WERI-Rb-1 (cell line): Measurements from ENCODE around the gene PRKCE.

Experiments used
- DNase-seq: peaks from one replicate; pipeline ENCODE4 v3.0.0-alpha.2; 2020
- H3K27ac ChIP-seq: fragments of 250-450 bp; sonication (Bioruptor Pico); 2 replicates; pipeline ENCODE4 v1.5.1; 2020; ENCODE audit warnings: mild to moderate bottlenecking, moderate library complexity
- H3K27me3 ChIP-seq: fragments of 250-450 bp; sonication (Bioruptor Pico); 2 replicates; pipeline ENCODE4 v1.5.1; 2021; ENCODE audit warnings: mild to moderate bottlenecking, low read depth, moderate library complexity; ENCODE audit not compliant: insufficient read depth, severe bottlenecking
- H3K36me3 ChIP-seq: fragments of 250-450 bp; sonication (Bioruptor Pico); 2 replicates; pipeline ENCODE4 v1.5.1; 2020; ENCODE audit warnings: mild to moderate bottlenecking, moderate library complexity
- H3K4me3 ChIP-seq: 2 replicates; pipeline ENCODE4 v1.5.1; 2011; ENCODE audit warnings: low read depth, mild to moderate bottlenecking, control low read depth, low read length
- H3K9me3 ChIP-seq: fragments of 250-450 bp; sonication (Bioruptor Pico); 2 replicates; pipeline ENCODE4 v1.5.1; 2021; ENCODE audit warnings: mild to moderate bottlenecking, moderate library complexity; ENCODE audit not compliant: severe bottlenecking
- TF ChIP-seq, protein P1 (sequence below): IDR thresholded peaks from 2 replicates; pipeline ENCODE4 v1.5.1; 2011; ENCODE audit warnings: low read depth, mild to moderate bottlenecking, control low read depth, inconsistent platforms, low read length

Gene PRKCE

DNA sequence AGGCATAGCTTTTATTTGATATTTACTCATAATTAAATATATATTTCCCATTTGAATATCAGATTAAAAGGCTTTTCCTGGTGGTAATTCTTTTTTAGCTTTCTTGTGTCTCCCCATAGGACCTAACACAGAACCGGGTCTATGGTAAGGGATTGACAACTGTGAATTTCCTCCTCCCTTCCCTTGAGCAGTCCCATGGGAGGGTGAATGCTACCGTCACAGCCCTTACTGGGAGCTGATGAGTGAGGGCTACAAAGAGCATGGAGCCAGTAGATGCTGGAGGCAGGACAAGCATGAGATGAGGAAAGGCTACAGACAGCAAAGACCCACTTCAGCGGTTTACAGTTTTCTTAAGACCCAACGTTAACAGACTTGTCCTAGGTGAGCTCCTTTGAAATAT lies 475.1 kb downstream of the PRKCE start:
- Histone ChIP-seq H3K4me3 (no peak overlapping the region), H3K27ac (no peak overlapping the region), H3K9me3 (no peaks in the 10 kb centered on the region), H3K36me3 (no peaks in the 10 kb centered on the region), H3K27me3 (no peaks in the 10 kb centered on the region)
- DNase-seq = no peak
- TF ChIP-seq, protein P1, sequence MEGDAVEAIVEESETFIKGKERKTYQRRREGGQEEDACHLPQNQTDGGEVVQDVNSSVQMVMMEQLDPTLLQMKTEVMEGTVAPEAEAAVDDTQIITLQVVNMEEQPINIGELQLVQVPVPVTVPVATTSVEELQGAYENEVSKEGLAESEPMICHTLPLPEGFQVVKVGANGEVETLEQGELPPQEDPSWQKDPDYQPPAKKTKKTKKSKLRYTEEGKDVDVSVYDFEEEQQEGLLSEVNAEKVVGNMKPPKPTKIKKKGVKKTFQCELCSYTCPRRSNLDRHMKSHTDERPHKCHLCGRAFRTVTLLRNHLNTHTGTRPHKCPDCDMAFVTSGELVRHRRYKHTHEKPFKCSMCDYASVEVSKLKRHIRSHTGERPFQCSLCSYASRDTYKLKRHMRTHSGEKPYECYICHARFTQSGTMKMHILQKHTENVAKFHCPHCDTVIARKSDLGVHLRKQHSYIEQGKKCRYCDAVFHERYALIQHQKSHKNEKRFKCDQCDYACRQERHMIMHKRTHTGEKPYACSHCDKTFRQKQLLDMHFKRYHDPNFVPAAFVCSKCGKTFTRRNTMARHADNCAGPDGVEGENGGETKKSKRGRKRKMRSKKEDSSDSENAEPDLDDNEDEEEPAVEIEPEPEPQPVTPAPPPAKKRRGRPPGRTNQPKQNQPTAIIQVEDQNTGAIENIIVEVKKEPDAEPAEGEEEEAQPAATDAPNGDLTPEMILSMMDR = no peak

- TF ChIP-seq, protein P1 = no peak
- no peak for DNase-seq
- H3K27me3 ChIP-seq = no peaks in the 10 kb centered on the region
- no peak overlapping the region for H3K4me3 ChIP-seq
- H3K36me3 ChIP-seq = no peaks in the 10 kb centered on the region
- H3K27ac ChIP-seq = no peak overlapping the region
- H3K9me3 ChIP-seq = no peaks in the 10 kb centered on the region
Measured at GRCh38 chr2:46127176-46127575, 475.7 kb downstream of the PRKCE start.

- Histone ChIP-seq H3K9me3 (no peaks in the 10 kb centered on the region), H3K4me3 (no peak overlapping the region), H3K27me3 (no peaks in the 10 kb centered on the region), H3K27ac (no peak overlapping the region), H3K36me3 (no peaks in the 10 kb centered on the region)
- TF ChIP-seq, protein P1 = no peak
- no peak for DNase-seq
Measured at GRCh38 chr2:46130511-46130910, 479.0 kb downstream of the PRKCE start.

- H3K27ac ChIP-seq = no peak overlapping the region
Measured at GRCh38 chr2:46132996-46133395, 481.5 kb downstream of the PRKCE start.

GRCh38 chr2:46134531-46135227 lies 483.2 kb downstream of the PRKCE start:
- no peaks in the 10 kb centered on the region for H3K36me3 ChIP-seq
- H3K27me3 ChIP-seq = no peaks in the 10 kb centered on the region
- H3K27ac ChIP-seq = peak overlapping the region; percentile 26; the same call in 1 of the 2 replicates
- no peaks in the 10 kb centered on the region for H3K9me3 ChIP-seq
- H3K4me3 ChIP-seq = no peak overlapping the region
- DNase-seq = peak; percentile 70
- TF ChIP-seq, protein P1 = no peak

More at GRCh38 chr2:46132996-46133395, 481.5 kb downstream of the PRKCE start:
- H3K4me3 ChIP-seq = no peak overlapping the region
- no peak for DNase-seq
- TF ChIP-seq, protein P1 = no peak
- no peaks in the 10 kb centered on the region for H3K9me3 ChIP-seq
- no peaks in the 10 kb centered on the region for H3K36me3 ChIP-seq
- no peaks in the 10 kb centered on the region for H3K27me3 ChIP-seq
